CD14-positive monocyte (primary cell): ENCODE results near the gene TBXAS1. TPM values are rescaled to one million over a fixed set of nuclear protein-coding genes. Genes with fewer than 3 reads are reported as not detected.

Source experiments
- DNase-seq, 3 donors: peaks; one replicate each; pipeline ENCODE4 v3.0.0-alpha.2; 2011 to 2022
- H2AFZ ChIP-seq: 2 replicates; pipeline ENCODE4 v1.6.0; 2012; ENCODE audit warnings: mild to moderate bottlenecking, low read depth, low read length, inconsistent platforms; ENCODE audit not compliant: insufficient read depth, poor library complexity, severe bottlenecking
- H3K27ac ChIP-seq, 2 donors: 1 replicate in 1 of 2; 2 replicates in 1 of 2; pipeline ENCODE4 v1.5.1; 2012 to 2013; ENCODE audit warnings: low read length in 2 of 2, control low read depth in 1 of 2, inconsistent platforms in 1 of 2, low read depth in 1 of 2, mild to moderate bottlenecking in 1 of 2
- H3K27me3 ChIP-seq, 2 donors: one replicate each; pipeline versions ENCODE4 v1.6.0 to v1.6.1; 2011 to 2013; ENCODE audit warnings: low read length in 2 of 2; ENCODE audit not compliant: control insufficient read depth in 2 of 2, insufficient read depth in 2 of 2
- H3K36me3 ChIP-seq, 2 donors: replicated peaks in 1 of 2; 1 replicate in 1 of 2; 2 replicates in 1 of 2; pipeline versions ENCODE4 v1.5.1 to v1.6.1; 2012 to 2013; ENCODE audit warnings: low read length in 2 of 2, control low read depth in 1 of 2, inconsistent platforms in 1 of 2, mild to moderate bottlenecking in 1 of 2; ENCODE audit not compliant: insufficient read depth in 2 of 2, control insufficient read depth in 1 of 2
- H3K4me1 ChIP-seq, 2 donors: 1 replicate in 1 of 2; 2 replicates in 1 of 2; pipeline versions ENCODE4 v1.5.1 to v1.6.1; 2012 to 2013; ENCODE audit warnings: low read length in 2 of 2, control low read depth in 1 of 2, inconsistent platforms in 1 of 2, mild to moderate bottlenecking in 1 of 2, moderate library complexity in 1 of 2; ENCODE audit not compliant: insufficient read depth in 2 of 2, control insufficient read depth in 1 of 2
- H3K4me2 ChIP-seq: replicated peaks from 2 replicates; pipeline ENCODE3; 2012; ENCODE audit warnings: low read length, moderate library complexity, mild to moderate bottlenecking; ENCODE audit not compliant: poor library complexity, severe bottlenecking; ENCODE audit errors: extremely low read depth
- H3K4me3 ChIP-seq, 3 experiments: fragments of 200-600 bp in 1 of 3; sonication (generic) in 1 of 3; replicated peaks in 1 of 3; 1 replicate in 2 of 3; 2 replicates in 1 of 3; pipeline ENCODE4 v1.5.1; 2011 to 2013; ENCODE audit warnings: low read length in 3 of 3, mild to moderate bottlenecking in 3 of 3, control low read depth in 2 of 3, low read depth in 2 of 3, inconsistent platforms in 1 of 3, moderate library complexity in 1 of 3
- H3K79me2 ChIP-seq: 2 replicates; pipeline ENCODE4 v1.6.0; 2012; ENCODE audit warnings: mild to moderate bottlenecking, control low read depth, inconsistent platforms, low read length, moderate library complexity; ENCODE audit not compliant: insufficient read depth
- H3K9ac ChIP-seq: 2 replicates; pipeline ENCODE4 v1.6.0; 2017; ENCODE audit warnings: low read length, mild to moderate bottlenecking; ENCODE audit not compliant: insufficient read depth, poor library complexity, severe bottlenecking
- H3K9me3 ChIP-seq, 2 donors: replicated peaks in 1 of 2; 1 replicate in 1 of 2; 2 replicates in 1 of 2; pipeline versions ENCODE4 v1.5.1 to v1.6.1; 2012 to 2013; ENCODE audit warnings: low read length in 2 of 2, control low read depth in 1 of 2; ENCODE audit not compliant: control insufficient read depth in 1 of 2, insufficient read depth in 1 of 2
- H4K20me1 ChIP-seq: 2 replicates; pipeline ENCODE4 v1.6.0; 2012; ENCODE audit warnings: mild to moderate bottlenecking, low read length, control low read depth, moderate library complexity; ENCODE audit not compliant: insufficient read depth
- H3K27ac Mint-ChIP-seq, 7 donors: one replicate each; pipeline ENCODE4 v1.8.0; 2020; ENCODE audit warnings: mild to moderate bottlenecking in 7 of 7, mixed read lengths in 7 of 7, moderate library complexity in 6 of 7, inconsistent platforms in 2 of 7
- H3K27me3 Mint-ChIP-seq, 3 donors: one replicate each; pipeline ENCODE4 v1.8.0; 2021 to 2022; ENCODE audit warnings: low read depth in 3 of 3, mild to moderate bottlenecking in 3 of 3, mixed read lengths in 3 of 3, moderate library complexity in 3 of 3, inconsistent platforms in 1 of 3
- H3K36me3 Mint-ChIP-seq, 2 donors: one replicate each; pipeline ENCODE4 v1.8.0; 2020; ENCODE audit warnings: mixed read lengths in 2 of 2, inconsistent platforms in 1 of 2, mild to moderate bottlenecking in 1 of 2
- H3K4me1 Mint-ChIP-seq: one replicate; pipeline ENCODE4 v1.8.0; 2020; ENCODE audit warnings: mild to moderate bottlenecking, mixed read lengths
- H3K4me3 Mint-ChIP-seq, 2 donors: one replicate each; pipeline ENCODE4 v1.8.0; 2020; ENCODE audit warnings: mild to moderate bottlenecking in 2 of 2, mixed read lengths in 2 of 2, moderate library complexity in 1 of 2
- H3K9me3 Mint-ChIP-seq, 7 donors: one replicate each; pipeline ENCODE4 v1.8.0; 2020 to 2022; ENCODE audit warnings: mixed read lengths in 7 of 7, mild to moderate bottlenecking in 6 of 7, moderate library complexity in 6 of 7, inconsistent platforms in 2 of 7
- WGBS: methylation state at CpG from one replicate; pipeline ENCODE4 v1.1.5; 2013; ENCODE audit warnings: missing lambda C conversion rate; ENCODE audit not compliant: insufficient coverage; 5-methylcytosine and 5-hydroxymethylcytosine counted together
- intact Hi-C, 2 donors: fragments of 100-400 bp; cut with micrococcal nuclease; formaldehyde crosslinking; loops; one replicate each; pipeline versions ENCODE4 v1.15.0 to v1.15.1; 2023
- polyA plus RNA-seq, 3 donors: library from polyadenylated mRNA; depleted of rRNA in 1 of 3; unstranded in 2 of 3; stranded (reverse) in 1 of 3; fragments of 300-500 nt in 2 of 3; fragments of >200 nt in 1 of 3; fragmentation: Illumina TruSeq in 2 of 3; gene quantifications; 1 replicate in 2 of 3; 2 replicates in 1 of 3; pipeline ENCODE4 v1.2.3, GENCODE V29; 2012 to 2021
- TF ChIP-seq, protein P1 (sequence below): fragments of 200-600 bp; IDR thresholded peaks from one replicate; pipeline ENCODE4 v1.8.0; 2022; ENCODE audit warnings: antibody characterized with exemption, mild to moderate bottlenecking

Gene TBXAS1
- polyA plus RNA-seq, 3 donors: 289 to 335 (median 298) TPM

DNA sequence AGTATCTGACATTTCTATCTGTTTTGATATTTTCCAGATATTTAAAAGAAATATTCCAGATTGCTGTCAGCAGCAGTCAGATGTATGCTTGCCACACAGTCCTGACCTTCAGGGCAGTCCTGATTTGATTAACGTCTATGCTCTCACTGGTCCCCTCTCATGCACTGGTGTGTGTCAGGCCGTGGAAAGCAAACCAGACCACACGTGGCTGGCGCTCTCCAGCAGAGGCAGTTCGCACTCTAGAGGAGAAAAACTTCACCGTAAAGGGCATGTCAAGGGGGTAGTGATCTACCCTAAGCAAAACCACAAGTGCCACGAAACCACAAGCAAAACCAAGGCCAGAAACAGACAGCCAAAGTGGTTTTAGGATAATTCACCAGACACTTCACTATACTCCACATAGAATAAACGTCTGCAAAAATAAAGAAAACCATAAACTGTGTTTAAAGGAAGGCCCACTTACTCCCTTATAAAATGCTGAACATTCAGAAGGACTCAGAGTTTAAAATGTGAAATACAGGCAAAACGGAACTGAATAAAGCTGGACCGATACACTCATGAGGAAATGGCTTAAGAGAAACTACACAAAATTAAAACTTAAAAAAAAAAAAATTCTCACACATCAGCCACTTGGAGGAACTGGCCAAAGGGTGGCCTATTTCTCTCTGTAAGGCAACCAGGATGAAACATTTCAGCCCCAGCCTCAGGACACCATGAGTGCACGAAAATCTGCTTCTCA, 207.3 kb downstream of the TBXAS1 start:
- Histone ChIP-seq H3K9me3 (no peaks in the 10 kb centered on the region), H2AFZ (no peak overlapping the region), H3K36me3 (peaks cover 49 to 83% of the 10 kb centered on the region in 2 donors), H3K27me3 (no peaks in the 10 kb centered on the region), H3K4me2 (no peak overlapping the region), H3K9ac (no peak overlapping the region), H3K4me1 (peaks cover 17 to 24% of the 10 kb centered on the region in 2 donors), H4K20me1 (peaks cover 63% of the 10 kb centered on the region), H3K4me3 (no peak overlapping the region), H3K79me2 (no peaks in the 10 kb centered on the region), H3K27ac (peak overlapping the region in 1 of 2 donors; percentile 34)
- Mint-ChIP-seq H3K4me3 (no peak overlapping the region), H3K27me3 (peaks cover 0 to 6% (median 0%) of the 10 kb centered on the region in 3 donors), H3K9me3 (peaks cover 0 to 7% (median 0%) of the 10 kb centered on the region in 7 donors), H3K4me1 (peaks cover 25% of the 10 kb centered on the region), H3K27ac (peak overlapping the region in 6 of 7 donors; percentile 8 to 69 (median 52)), H3K36me3 (peaks cover 85 to 96% of the 10 kb centered on the region in 2 donors)
- no peak for DNase-seq
- TF ChIP-seq, protein P1, sequence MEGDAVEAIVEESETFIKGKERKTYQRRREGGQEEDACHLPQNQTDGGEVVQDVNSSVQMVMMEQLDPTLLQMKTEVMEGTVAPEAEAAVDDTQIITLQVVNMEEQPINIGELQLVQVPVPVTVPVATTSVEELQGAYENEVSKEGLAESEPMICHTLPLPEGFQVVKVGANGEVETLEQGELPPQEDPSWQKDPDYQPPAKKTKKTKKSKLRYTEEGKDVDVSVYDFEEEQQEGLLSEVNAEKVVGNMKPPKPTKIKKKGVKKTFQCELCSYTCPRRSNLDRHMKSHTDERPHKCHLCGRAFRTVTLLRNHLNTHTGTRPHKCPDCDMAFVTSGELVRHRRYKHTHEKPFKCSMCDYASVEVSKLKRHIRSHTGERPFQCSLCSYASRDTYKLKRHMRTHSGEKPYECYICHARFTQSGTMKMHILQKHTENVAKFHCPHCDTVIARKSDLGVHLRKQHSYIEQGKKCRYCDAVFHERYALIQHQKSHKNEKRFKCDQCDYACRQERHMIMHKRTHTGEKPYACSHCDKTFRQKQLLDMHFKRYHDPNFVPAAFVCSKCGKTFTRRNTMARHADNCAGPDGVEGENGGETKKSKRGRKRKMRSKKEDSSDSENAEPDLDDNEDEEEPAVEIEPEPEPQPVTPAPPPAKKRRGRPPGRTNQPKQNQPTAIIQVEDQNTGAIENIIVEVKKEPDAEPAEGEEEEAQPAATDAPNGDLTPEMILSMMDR: no peak
- 13% methylated on average over 4 of the region's 11 CpGs for WGBS
- intact Hi-C loops: no loop called here

DNA sequence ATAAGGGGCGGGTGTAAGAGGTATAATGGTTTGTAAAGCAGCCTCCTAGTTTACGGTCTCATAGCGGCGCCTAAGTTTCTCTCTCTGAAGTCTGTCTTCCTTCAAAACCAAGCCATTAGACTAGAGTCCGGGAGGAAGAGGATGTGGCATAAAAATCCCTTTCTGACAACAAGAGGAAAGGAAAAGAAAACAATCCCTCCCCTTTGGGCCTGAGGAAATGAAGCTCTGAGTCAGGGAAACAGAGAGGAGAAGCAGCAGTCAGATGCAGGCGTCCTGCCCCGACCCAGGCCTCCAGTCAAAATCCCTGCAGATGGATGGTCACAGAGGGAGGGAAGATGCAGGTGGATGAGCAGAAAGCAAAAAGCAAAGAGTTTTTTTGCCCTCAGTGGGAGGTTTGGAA, 210.0 kb downstream of the TBXAS1 start:
- Histone ChIP-seq H4K20me1 (peaks cover 84% of the 10 kb centered on the region), H3K27ac (no peak overlapping the region), H3K9ac (no peak overlapping the region), H3K27me3 (no peaks in the 10 kb centered on the region), H3K9me3 (no peaks in the 10 kb centered on the region), H3K4me2 (no peak overlapping the region), H3K4me3 (no peak overlapping the region), H3K36me3 (peaks cover 46 to 93% of the 10 kb centered on the region in 2 donors), H3K4me1 (peaks cover 14 to 25% of the 10 kb centered on the region in 2 donors), H2AFZ (no peak overlapping the region), H3K79me2 (no peaks in the 10 kb centered on the region)
- TF ChIP-seq, protein P1: no peak
- 97% methylated on average over 3 of the region's 7 CpGs for WGBS
- Mint-ChIP-seq H3K36me3 (peaks cover 89 to 94% of the 10 kb centered on the region in 2 donors), H3K9me3 (peaks cover 0 to 3% (median 0%) of the 10 kb centered on the region in 7 donors), H3K27me3 (peaks cover 0 to 7% (median 0%) of the 10 kb centered on the region in 3 donors), H3K4me1 (peaks cover 30% of the 10 kb centered on the region), H3K27ac (peak overlapping the region in 1 of 7 donors; percentile 41), H3K4me3 (no peak overlapping the region)
- intact Hi-C loops: no loop called here
- DNase-seq: no peak
